Stimulated activated naive CD4-positive, alpha-beta T cell treated with Interleukin-2 at 50 U/mL for 16 hours (primary cell): Measurements from ENCODE around the gene HTR1E.
"Not testable (repeated sequence)": the region's sequence is repeated elsewhere in the genome, so short reads cannot be mapped to it uniquely, and the experiment has no call there.

ENCODE experiments used
- DNase-seq: peaks from one replicate; lab custom pipeline; 2025; lab: John Stamatoyannopoulos, UW

The HTR1E gene, protein sequence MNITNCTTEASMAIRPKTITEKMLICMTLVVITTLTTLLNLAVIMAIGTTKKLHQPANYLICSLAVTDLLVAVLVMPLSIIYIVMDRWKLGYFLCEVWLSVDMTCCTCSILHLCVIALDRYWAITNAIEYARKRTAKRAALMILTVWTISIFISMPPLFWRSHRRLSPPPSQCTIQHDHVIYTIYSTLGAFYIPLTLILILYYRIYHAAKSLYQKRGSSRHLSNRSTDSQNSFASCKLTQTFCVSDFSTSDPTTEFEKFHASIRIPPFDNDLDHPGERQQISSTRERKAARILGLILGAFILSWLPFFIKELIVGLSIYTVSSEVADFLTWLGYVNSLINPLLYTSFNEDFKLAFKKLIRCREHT

DNA sequence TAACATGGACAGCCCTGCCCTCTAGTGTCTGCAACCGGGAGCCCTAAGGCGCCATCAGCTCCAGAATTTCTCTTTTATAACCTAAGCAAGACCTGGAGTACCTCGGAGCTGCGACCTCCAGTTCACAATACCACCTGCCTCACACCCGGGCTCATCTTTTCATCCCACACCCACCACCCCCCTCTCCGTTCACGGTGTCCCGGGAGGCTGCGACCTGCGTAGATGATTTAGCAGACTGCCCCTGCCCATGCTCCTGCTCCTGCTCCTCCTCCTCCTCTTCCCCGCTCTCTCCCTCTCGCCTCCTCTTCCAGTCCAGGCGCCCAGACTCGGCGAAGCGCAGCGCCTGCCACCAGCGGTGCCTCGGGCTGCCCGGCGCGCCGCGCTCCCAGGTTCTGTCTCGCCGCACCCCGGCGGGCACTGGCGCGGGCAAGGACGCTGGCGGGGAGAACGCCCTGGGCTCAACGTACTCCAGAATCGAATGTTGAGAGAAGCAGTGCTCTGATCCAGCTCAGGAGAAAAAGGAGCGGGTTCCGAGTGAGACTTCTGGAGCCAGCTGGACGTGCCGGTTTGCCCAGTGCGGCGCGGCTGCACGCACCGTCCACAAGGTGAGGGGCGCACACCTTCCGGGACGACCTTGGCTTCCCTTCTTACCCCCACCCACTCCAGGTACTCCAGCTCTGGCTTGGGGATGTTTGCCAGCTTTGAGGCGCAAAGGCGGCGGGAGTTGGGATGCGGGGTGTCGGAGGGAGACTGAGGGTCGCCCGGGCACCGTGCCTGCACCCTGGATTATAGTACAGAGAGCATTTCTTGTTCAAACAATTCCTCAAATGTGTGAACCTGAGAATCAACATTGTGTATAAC, at the start of gene HTR1E:
HTR1E (plus strand) TSS at position 310 of the 861 bp plus-strand sequence. CDS start 77,807 bp downstream, outside the sequence.
- no peak for DNase-seq

DNA sequence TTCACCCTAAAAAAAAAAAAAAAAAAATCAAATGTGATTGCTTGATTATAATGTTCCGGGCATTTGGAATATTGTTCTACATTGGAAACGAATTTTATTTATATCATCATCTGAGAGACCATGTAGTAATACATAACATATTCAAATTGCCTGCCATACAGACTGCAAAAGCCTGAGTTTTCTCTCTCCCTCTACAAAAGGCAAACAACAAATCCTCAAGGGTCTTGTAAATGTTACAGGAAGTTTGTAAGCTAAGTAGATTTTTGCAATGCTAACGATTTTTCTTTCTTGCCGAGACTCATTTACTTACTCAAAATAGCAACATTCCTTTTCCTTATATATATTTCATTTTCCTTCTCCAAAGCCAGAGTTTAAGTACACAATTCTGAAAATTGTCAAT, 49.0 kb upstream of the HTR1E start:
- DNase-seq, result no peak

DNA sequence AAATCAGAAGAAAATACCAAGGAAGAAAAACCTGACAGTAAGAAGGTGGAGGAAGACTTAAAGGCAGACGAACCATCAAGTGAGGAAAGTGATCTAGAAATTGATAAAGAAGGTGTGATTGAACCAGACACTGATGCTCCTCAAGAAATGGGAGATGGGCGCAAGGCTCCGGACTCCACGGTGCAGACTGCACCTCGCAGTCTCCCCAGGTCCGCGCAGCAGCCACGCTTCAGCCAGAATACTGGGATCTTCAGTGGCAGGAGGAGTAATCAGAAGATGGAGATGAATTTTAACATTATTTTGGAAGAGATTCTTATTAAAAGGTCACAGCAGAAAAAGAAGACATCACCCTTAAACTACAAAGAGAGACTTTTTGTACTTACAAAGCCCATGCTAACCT, 40.1 kb upstream of the HTR1E start:
- DNase-seq, result not testable (repeated sequence)

DNA sequence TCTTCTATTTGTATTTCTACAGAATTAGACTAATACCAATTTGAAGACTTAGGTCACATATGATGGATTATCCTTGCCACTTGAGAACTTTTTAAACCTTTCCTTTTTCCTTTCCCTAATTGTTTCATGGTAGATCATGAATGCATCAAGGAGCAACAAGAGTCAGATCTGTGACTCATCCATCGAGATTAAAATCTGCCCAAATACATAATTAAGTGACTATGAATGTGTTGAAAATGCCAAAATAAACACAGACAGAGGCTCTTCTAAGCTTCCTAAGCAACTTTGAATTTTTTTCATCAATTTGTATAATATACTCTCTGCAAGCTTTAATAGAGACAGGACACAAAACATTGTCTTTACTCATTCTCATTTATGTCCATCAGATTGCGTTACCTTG, 23.5 kb upstream of the HTR1E start:
- DNase-seq, result no peak

DNA sequence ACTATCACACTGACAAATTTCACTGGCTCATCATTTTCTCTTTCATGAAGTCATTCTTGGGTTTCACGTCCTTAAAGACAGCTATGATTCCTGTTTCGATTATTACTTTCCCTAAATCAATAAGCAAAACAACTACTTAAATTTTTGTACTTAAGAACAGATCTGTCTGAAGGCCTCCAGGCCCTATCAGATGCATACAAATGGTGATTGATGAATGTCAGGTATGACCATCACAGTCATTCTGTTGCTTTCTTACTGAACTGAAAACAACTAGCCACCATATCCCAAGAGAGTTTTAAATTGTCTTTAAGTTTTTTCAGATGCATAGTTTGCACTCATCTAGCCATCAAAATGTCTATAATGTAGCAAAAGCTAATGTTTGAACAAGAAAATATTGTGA, 20.9 kb upstream of the HTR1E start:
- DNase-seq, result no peak

DNA sequence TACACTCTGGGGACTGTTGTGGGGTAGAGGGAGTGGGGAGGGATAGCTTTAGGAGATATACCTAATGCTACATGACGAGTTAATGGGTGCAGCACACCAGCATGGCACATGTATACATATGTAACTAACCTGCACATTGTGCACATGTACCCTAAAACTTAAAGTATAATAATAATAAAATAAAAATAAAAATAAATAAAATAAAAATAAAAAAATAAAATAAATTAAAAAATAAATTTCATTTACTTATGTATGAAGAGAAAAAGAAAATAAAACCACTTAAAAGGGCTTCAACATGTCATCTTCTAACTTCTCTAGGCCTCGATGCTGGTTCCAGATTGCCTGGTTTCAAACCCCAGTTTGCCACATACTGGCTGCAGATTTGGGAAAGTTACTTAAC, 10.2 kb upstream of the HTR1E start:
- not testable (repeated sequence) for DNase-seq

DNA sequence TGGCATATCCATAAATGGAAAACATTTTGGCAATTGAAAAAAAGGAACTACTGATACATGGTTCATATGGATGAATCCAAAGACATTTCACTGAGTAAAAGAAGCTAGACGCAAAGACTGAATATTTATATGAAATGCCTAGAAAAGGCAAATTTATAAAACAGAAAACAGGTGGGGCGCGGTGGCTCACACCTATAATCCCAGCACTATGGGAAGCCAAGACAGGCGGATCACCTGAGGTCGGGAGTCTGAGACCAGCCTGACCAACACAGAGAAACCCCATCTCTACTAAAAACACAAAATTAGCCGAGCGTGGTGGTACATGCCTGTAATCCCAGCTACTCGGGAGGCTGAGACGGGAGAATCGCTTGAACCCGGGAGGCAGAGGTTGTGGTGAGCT, 9.5 kb upstream of the HTR1E start:
- DNase-seq, result not testable (repeated sequence)

DNA sequence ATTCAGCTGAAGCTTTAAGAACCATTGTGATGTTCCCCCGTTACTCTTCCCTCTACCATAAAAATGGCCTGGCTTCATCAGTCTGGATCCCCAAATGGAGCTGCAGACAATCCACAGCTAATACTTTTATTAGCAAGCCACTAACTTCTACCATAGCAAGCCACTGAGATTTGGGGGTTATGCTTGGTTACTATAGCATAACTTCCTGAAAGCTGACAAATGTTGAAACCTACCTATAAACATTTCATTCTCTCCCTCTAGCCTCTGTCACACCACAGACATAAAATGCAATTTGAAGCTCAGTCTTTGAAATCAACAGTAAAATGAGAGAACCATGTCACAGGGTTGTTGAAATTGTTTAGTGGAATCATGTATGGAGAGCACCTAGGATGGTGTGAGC, 3.0 kb upstream of the HTR1E start:
- DNase-seq, result no peak

DNA sequence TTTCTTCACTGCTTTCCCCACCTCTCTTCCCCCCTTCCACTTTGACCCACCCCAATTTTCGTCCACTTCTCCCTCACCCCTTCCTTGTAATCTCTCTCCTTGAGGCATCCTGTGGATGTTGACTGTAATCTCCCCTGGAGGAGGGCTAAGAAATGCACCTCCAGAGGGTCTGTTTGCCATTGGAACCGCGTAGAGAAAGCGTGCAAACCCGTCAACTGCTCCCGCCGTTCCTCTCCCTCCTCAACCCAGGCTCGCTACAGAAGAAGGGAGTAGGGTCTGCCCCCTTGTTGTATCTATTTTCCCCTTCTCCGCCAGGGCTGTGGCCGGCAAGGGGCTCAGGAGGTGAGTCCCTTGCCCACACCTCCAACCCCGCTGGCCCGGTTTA, 502 bp upstream of the HTR1E start:
- DNase-seq, result no peak

DNA sequence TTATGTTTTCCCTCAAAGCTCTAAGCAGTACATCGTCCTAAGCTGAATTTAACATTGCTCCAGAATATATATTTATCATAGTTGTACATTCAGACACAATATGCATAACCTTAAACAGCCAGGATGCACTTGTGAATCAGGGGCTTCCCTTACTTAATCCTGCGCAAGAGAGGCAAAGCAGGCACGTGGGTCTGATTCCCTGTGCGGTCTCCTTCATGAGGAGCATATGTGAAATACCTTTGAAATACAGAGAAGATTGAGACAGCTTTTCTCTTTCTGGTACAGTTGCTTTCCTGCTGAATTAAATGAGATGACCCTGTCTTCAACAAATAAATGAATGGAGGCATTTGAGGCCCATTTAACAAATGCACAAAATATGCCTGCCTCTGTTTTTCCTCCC, 1.5 kb downstream of the HTR1E start:
- no peak for DNase-seq

DNA sequence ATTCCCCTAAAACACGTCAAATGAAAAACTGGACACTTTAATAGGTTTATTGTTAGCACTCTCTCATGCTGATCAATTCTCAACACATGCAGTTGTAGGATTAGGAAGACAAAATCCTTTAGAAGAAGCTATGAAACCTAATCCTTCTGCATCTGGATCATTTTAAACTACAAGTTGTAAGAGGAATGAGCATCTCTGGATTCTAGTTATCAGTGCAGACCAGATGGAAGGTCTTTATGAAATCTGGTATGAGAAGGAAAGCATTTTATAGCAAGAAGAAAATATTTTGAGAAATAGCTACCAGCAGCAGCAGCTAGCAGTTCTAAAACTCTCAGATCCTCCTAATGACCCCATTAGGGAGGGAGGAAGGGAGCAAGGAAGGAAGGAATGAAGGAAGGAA, 4.1 kb downstream of the HTR1E start:
- DNase-seq, result no peak

DNA sequence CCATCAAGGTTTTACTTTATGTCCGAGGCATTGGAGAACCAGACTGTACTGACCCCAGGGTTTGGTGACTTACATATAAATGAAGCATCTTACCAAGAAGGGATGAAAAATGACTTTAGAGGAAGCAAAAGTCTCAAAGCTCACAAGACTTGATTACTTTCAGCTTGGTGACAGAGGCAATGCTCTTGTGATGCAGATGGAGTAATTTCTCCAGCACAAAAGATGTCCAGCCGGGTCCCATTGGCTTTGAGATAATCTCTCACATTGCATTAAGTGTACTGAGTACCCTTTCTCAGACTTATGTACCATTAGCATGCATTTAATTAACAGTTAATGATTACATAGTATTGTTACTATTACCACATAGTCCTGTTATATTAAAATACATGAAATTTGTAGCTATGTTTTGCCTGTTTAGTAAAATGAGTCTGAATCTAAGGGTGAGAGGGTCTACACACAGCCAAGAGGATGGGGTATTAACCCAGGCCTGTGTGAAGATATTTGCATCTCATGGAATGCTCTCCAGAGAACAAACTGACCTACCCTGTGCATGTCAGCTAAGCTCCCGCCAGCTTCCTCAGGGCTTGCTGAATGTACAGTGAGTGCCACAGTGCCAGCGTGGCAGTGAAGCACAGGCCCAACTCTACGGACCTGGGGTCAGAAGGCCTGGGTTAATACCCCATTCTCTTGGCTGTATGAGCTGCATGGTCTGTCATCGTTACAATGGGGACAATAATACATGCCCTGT, 5.6 kb downstream of the HTR1E start:
- DNase-seq, result no peak

DNA sequence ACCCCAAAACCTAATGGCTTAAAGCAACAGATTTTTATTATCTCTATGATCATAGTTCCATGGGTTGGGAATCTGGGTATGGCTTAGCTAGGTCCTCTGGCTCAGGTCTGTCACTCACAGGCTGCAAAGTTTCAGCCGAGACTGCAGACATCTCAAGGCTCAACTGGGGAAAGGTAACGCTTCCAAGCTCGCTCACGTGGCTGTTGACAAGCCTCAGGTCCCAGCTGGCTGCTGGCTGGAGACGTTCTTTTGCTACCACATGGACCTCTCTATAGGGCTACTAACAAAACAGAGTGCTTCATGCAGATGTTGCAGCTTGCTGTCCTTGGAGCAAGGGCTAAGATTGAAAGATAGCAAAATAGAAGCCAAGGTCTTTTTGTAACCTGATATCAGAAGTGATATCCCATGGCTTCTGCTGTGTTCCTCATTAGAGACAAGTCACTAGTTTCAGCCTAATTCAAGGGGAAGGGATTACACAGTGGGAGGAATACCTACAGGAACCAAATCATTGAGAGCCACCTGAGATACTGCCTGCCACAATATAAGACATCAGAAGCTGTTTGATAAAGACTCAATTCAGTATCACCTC, 6.6 kb downstream of the HTR1E start:
- no peak for DNase-seq

DNA sequence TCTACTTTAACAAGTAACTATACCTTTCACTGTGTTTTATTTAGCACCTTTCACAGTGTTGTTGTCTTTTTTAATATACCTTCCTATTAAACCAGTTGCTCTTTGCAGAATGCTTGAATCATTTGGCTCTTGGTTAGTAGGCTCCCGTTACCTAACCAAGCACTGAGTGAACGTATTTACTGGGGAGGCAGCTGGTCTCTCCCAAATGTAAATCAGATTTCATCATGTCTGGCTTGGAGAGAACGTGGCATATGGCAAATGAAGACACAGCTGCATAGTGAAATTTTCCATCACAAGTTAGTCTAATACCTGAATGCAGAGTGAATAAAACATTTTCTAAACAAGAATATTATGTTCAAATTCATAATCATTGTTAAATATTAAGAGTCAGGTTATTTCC, 12.4 kb downstream of the HTR1E start:
- no peak for DNase-seq

DNA sequence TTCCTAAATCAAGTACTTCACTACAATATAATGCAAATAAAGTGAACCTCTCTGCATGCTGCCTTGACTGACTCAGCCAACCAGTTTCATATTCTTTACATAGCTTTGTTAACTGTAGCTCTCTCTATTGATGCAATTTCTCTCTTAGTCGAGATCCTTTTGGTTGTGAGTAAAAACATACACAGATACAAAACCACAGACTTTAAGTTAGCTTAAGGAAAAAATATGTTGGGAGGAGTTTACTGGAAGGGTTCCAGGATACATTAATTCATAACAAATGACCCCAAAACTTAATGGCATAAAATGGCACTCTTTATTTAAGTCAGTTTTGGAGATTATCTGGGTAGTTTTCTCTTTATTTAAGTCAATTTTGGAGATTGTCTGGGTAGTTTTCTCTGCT, 15.7 kb downstream of the HTR1E start:
- DNase-seq, result no peak

DNA sequence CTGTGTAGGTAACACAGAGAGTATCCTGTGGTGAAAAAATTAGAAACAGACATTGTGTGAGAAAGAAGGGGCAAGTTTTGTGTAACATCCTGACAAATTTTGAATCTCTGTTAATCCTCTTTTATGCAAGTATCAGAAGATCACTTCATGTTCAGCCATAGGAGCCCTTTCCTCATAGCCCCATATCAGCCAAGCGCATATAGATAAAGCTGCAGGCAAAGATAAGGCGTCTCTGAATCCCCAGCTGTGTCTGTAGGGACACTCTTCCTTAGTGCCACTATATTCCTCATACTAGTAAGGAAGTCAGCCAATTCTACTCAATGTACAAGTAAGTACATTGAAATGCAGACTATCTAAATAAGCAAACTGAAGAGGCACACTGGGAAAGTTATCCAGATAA, 22.3 kb downstream of the HTR1E start:
- no peak for DNase-seq

DNA sequence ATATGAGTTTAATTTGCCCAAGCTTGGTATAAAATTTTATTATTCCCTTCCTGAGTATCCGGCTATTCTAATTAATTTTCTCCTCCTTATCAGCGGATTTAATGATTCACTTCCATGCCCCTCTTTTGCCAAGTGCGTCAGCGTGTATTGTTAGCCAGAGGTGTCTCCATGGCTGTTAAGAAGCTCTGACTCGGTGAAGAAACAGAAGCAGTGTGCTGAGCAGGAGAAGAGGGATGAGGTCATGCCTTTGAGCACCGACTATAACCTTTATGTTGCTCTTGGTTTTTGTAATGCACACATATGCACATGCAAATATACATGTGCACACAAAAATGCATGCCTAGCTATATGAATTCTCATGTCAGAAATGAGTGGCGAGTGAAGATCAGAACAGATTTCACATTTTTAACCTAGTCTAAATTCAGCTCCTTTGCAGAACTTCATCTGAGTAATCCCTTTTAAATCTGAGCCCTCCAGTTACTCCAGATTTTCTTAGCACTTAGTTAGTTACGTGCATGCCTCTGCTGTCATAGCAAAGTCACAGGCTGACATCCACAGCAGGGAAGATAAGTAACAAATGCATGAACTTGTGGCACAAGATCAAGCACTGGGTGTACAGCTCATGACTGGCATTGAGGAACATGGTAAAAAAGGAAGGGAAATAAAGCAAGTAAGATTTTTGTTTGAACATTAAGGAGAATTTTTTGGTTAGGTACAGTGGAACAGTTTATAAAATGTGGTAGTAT, 24.3 kb downstream of the HTR1E start:
- DNase-seq, result no peak

DNA sequence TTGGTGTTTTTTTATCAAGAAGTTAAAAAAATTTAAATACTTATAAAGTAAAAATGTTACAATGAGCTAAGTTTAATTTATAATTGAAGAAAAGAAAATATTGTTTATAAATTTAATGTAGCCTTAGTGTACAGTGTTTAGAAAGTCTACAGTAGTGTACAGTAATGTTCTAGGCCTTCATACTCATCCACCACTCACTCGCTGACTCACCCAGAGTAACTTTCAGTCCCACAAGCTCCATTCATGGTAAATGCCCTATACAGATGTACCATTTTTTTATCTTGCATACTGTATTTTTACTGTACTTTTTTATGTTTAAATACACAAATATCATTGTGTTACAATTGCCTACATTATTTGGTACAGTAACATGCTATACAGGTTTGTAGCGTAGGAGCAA, 26.0 kb downstream of the HTR1E start:
- DNase-seq, result no peak

DNA sequence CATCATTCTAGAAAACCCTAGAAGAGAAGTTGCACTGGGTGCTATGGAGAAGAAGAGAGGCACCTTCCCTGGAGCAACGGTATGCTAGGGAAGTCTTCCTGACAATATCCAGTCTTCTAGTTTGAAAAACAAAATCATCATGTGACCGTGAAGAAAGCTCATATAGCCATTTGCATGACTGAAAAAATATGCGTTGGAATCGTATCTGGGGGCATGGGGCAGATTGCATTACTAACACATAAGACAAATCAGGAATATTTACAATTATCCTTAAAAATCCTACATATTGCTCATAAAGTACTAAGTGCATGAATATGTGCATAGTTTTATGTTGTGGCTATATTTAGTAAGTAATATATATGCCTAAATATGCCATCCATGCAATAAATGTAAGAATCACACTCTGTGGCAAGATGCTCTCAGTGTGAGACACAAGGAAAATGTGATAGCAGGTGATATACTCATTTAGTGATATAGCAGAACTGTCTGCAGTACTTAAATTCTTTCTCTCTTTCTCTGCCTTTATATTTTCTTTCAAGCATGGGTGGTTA, 26.8 kb downstream of the HTR1E start:
- DNase-seq, result no peak

DNA sequence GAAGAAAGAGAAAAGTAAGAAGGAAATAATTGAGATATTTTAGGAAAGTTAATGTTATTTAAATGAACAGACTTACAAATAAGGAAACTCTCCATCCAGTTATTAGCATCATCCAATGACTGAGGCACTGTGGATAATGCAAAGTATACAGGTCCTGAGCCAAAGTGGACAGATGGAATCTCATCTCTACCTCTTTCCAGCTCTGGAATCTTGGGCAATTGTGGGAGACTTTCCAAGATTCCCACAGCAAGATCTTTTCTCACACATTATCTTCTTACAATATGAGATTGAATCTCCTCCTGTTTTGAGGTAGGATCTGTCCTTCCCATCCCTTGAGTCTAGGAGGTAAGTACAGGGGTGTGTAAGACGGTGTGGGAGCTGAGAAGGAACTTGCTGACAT, 28.9 kb downstream of the HTR1E start:
- DNase-seq, result no peak

DNA sequence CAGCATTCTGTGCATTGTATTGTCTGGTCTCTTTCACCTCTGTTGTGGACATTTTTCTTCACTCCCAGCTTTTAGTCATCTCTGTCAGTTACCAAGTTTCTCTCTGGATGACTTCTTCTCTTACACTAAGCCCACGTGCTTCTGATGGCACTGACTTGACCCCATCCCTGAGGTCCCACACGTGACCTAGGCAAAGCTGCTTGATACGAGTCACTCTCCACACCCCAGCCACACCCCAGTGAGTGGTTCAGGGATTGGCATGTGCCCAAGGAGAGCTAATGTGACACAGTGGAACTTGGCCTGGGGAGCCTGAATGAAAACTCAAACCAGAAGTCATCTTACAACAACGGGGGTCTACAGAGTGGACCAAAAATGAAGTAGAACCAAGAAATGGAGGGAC, 32.2 kb downstream of the HTR1E start:
- DNase-seq, result no peak
